ENCODE data around the gene SPOCK3.
"Not testable (repeated sequence)": the region's sequence is repeated elsewhere in the genome, so short reads cannot be mapped to it uniquely, and the experiment has no call there.

Gene SPOCK3

DNA sequence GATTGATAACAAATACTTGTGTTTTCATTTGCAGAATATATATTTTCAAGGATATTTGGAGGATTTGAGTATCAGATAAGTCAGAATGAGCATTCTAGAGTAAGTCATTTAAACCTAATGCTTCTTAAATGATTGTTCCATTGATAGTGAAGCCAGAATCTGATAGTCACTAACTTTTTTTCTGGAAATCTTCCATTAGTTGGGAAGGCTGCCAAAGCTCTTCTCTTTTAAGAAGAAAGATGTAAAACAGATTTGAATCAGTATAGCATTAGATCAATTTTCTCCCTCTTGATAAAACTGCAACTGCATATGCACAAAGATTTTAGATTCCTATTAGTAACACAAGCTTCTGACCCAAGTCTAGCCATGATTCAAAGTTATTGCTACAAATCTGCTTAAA is 256.7 kb downstream of the SPOCK3 start:
- DNase-seq (ENCODE audit: low spot score): no peak
- TF ChIP-seq, protein P1, sequence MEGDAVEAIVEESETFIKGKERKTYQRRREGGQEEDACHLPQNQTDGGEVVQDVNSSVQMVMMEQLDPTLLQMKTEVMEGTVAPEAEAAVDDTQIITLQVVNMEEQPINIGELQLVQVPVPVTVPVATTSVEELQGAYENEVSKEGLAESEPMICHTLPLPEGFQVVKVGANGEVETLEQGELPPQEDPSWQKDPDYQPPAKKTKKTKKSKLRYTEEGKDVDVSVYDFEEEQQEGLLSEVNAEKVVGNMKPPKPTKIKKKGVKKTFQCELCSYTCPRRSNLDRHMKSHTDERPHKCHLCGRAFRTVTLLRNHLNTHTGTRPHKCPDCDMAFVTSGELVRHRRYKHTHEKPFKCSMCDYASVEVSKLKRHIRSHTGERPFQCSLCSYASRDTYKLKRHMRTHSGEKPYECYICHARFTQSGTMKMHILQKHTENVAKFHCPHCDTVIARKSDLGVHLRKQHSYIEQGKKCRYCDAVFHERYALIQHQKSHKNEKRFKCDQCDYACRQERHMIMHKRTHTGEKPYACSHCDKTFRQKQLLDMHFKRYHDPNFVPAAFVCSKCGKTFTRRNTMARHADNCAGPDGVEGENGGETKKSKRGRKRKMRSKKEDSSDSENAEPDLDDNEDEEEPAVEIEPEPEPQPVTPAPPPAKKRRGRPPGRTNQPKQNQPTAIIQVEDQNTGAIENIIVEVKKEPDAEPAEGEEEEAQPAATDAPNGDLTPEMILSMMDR (IDR thresholded peaks at IDR 0.05; ENCODE audit: extremely low read depth, missing control alignments): no peak

DNA sequence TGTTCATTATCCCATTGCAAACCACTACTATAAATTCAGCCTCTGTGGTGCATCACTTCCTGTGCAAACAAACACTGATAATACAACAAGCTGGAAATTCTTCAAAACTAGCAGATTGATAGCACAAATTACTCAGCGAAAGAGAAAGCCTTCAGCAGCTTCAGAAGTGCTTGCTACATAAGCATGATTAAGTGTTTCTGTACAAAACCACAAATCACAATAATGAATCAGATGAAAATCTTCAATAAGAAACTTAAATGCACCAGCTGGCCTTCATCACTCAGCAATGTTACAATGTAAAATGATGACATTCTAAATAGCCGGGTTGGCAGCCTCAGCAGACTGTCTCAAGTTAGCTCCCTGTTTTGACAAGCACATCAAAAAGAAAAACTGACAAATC is 262.2 kb downstream of the SPOCK3 start:
- no peak for DNase-seq (ENCODE audit: low spot score)
- TF ChIP-seq, protein P1 (IDR thresholded peaks at IDR 0.05; ENCODE audit: extremely low read depth, missing control alignments): no peak

DNA sequence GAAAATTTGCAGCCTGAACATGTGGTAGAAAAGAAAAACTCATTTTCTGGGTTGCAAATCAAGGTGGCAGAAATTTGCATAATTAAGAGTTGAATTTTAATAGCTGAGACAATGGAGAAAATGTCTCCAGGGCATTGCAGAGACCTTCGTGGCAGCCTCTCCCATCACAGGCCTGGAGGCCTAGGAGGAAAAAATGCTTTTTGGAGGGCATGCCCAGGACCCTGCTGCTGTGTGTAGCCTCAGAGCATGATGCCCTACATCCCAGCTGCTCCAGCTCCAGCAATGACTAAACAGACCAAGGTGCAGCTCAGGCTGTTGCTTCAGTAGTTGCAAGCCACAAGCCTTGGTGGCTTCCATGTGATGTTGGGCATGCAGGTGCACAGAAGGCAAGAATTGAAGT is 266.1 kb downstream of the SPOCK3 start:
- not testable (repeated sequence) for DNase-seq (ENCODE audit: low spot score)

DNA sequence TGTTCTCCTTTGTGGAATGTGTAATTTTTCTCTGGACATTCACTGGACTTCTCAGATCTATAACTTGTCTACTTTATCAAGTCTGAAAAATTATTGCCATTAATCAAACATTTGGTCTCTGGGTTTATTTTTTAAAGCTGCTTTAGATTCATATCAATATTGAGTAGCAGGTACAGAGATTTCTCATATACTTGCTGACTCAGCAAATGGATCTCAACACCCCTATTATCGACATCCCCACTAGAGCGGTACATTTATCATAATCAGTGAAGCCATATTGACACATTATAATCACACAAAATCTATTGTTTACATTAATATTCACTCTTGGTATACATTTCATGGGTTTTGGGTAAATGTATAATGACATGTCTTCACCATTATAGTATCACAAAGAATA is 268.7 kb downstream of the SPOCK3 start:
- no peak for DNase-seq (ENCODE audit: low spot score)
- TF ChIP-seq, protein P1 (IDR thresholded peaks at IDR 0.05; ENCODE audit: extremely low read depth, missing control alignments): no peak

DNA sequence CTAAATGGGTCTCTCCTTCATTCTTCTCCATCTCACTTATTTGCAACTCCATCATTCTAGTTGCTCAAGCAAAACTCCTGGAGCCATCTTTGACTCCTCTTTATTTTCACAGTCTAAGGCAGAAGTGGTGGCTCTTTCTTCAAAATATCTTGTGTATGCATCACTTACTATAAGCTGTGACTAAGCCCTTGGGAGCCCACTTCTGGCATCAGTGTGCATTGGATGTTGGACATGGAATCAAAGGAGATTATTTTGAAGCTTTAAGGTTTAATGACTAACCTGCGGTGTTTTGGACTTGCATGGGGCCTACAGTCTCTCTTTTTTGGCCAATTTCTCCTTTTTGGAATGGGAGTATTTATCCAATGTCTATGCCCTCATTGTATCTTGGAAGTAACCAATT is 276.8 kb downstream of the SPOCK3 start:
- TF ChIP-seq, protein P1 (IDR thresholded peaks at IDR 0.05; ENCODE audit: extremely low read depth, missing control alignments): no peak
- DNase-seq (ENCODE audit: low spot score): no peak

DNA sequence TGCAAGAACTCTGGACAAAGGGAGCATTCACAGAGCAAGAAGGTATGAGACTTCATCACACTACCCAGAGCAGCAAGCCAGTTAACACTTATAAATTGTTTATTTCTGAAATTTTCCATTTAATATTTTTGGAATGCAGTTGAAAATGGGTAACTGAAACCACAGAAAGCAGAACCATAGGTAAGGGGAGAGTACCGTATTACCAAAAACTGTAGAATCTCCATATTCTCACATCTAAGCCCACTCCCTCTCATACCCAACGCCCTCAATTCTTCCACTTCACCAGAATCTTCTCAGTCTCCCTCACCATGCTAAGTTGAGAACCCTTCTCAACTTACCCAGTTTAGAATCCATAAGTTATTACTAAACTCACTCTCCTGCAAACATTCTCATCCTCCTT is 277.8 kb downstream of the SPOCK3 start:
- TF ChIP-seq, protein P1 (IDR thresholded peaks at IDR 0.05; ENCODE audit: extremely low read depth, missing control alignments): no peak

DNA sequence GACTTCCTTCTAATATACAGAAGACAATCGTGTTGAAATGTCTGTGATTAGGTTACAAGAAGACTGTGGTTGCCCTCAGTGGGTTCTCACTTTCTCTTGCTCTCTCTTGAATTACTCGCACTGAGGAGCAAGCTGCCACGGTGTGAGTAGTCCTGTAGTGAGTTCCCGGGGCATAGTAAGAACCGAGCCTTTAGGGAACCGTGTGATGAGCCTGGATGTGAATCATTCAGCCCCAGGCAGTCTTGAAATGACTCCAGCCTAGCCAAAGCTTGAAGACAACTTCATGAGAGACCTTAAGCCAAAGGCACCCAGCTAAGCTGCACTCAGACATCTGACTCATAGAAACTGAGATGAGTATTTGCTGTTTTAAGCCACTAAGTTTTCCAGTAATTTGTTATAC is 292.7 kb downstream of the SPOCK3 start:
- no peak for DNase-seq (ENCODE audit: low spot score)
- TF ChIP-seq, protein P1 (IDR thresholded peaks at IDR 0.05; ENCODE audit: extremely low read depth, missing control alignments): no peak

More for the DNA sequence above, 277.8 kb downstream of the SPOCK3 start:
- DNase-seq (ENCODE audit: low spot score): no peak

DNA sequence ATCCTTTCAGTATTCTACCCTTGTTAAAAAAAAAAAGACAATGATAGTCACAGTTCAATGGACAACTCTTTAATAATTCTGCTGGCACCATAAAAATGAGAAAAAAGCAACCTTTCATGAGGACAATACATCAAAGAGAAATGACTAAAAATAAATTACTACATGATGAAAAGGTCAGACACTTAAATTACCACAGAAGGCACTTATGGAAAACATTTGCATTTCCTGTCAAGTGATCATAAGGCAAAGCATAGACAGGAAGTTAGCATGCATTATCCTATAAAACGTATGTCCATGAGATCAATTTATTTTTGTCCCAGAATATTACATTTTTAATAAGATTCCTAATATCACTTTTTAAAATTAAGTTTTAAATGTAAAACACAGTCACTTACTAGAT is 303.8 kb downstream of the SPOCK3 start:
- no peak for DNase-seq (ENCODE audit: low spot score)
- TF ChIP-seq, protein P1 (IDR thresholded peaks at IDR 0.05; ENCODE audit: extremely low read depth, missing control alignments): no peak
